ENCODE measurements around the gene ARHGAP6. TPM values are rescaled to one million over a fixed set of nuclear protein-coding genes. Genes with fewer than 3 reads are reported as not detected.
A peak's percentile ranks its signal among the peaks of the same experiment; 100 is the strongest.

ARHGAP6 gene
- total RNA-seq, 4 donors from 2014 or later = 2.1 to 30.5 (median 4.9) TPM

GRCh38 chrX:11347300-11347699, 318.4 kb downstream of the ARHGAP6 start:
- Histone ChIP-seq H3K9me3 (no peaks in the 10 kb centered on the region), H3K27ac (no peak overlapping the region), H3K4me1 (no peaks in the 10 kb centered on the region), H3K4me3 (no peak overlapping the region), H3K36me3 (no peaks in the 10 kb centered on the region), H3K27me3 (no peaks in the 10 kb centered on the region)
- TF ChIP-seq POLR2A (IDR thresholded peaks at IDR 0.05) = no peak
- no peak for TF ChIP-seq CTCF (IDR thresholded peaks at IDR 0.05)
- DNase-seq = no peak

DNA sequence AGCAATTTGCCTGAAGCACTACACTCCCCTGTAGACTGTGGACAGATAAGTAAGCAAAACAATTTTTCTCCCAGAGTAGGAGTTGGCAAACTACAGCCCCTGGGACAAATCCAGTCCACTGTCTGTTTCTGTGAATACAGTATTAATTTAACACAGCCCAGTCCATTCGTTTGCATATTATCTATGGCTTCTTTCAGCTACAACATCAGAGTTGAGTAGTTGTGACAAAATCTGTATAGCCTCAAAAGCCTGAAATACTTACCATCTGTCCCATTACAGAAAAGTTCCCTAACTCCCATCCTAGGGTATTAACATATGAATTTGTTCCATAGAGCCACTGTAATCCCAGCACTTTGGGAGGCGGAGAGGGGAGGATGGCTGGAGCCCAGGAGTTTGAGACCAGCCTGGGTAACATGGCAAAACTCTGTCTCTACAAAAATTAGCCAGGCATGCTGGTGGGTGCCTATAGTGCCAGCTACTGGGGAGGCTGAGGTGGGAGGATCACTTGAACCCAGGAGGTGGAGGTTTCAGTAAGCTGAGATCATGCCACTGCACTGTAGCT, 319.5 kb downstream of the ARHGAP6 start:
- TF ChIP-seq POLR2A (IDR thresholded peaks at IDR 0.05) (no peak), CTCF (IDR thresholded peaks at IDR 0.05) (no peak)
- Histone ChIP-seq H3K4me1 (no peaks in the 10 kb centered on the region), H3K27me3 (no peaks in the 10 kb centered on the region), H3K4me3 (no peak overlapping the region), H3K9me3 (no peaks in the 10 kb centered on the region), H3K27ac (no peak overlapping the region), H3K36me3 (no peaks in the 10 kb centered on the region)
- no peak for DNase-seq

DNA sequence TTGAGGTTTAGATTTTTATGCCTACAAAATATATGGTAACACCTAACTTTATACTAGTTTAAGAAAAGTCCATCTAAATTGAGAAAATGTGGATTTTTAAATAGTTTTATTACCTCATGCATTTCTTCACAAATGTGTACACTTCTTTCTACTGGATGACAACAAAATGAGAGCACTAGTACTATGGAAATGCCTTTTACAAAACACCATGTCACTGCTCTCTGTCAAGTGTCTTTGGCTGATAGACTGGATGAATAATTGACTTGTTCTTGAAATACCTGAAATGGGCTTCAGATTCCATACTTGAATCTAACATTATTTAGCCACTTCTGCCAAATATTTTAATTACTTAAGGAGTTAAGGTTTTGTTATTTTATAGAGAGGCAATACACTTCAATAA, 323.0 kb downstream of the ARHGAP6 start:
- Histone ChIP-seq H3K36me3 (no peaks in the 10 kb centered on the region), H3K4me1 (no peaks in the 10 kb centered on the region), H3K27ac (no peak overlapping the region), H3K4me3 (no peak overlapping the region), H3K9me3 (no peaks in the 10 kb centered on the region), H3K27me3 (no peaks in the 10 kb centered on the region)
- no peak for DNase-seq
- no peak for TF ChIP-seq CTCF (IDR thresholded peaks at IDR 0.05)
- no peak for TF ChIP-seq POLR2A (IDR thresholded peaks at IDR 0.05)

GRCh38 chrX:11341274-11342201, 324.2 kb downstream of the ARHGAP6 start:
- H3K4me3 ChIP-seq = no peak overlapping the region
- no peaks in the 10 kb centered on the region for H3K4me1 ChIP-seq
- no peaks in the 10 kb centered on the region for H3K36me3 ChIP-seq
- peak overlapping the region in 3 of 4 donors; percentile 39 to 66 (median 57) for H3K27ac ChIP-seq
- TF ChIP-seq POLR2A (IDR thresholded peaks at IDR 0.05) (no peak), CTCF (IDR thresholded peaks at IDR 0.05) (no peak)
- DNase-seq = peak in 2 of 3 donors; percentile 54 to 67
- H3K9me3 ChIP-seq = no peaks in the 10 kb centered on the region
- H3K27me3 ChIP-seq = no peaks in the 10 kb centered on the region

DNA sequence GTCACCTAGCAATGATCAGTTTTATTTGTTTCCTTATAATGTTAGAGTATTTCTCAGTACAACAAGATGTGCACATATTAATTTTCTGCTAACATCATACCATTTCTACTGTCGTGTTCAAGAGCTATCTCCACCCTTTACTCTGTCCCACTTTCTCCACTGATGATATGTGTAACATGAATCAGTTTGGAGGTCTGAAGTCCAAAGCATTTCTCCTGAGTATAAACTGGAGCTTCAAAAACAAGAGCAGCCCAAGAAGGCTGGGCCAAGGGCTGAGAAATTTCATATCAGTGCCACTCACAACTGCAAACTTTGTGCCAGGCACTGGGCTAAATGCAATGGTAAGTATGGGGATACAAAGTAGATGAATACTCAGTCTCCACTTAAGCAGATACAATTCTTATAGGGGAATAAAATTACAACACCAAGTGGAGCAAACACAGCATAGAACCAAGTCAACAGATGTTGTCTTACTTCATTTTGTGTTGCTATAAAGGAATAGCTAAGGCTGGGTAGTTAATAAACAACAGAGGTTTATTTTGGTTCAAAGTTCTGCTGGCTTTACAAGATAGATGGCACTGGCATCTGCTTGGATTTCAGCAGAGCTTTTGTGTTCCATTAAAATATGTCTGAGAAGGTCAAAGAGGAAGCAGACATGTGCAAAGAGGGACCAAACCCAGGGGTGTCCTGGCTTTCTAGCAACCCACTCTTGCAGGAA, 328.3 kb downstream of the ARHGAP6 start:
- TF ChIP-seq POLR2A (IDR thresholded peaks at IDR 0.05) (no peak), CTCF (IDR thresholded peaks at IDR 0.05) (no peak)
- DNase-seq = no peak
- no peaks in the 10 kb centered on the region for H3K9me3 ChIP-seq
- H3K36me3 ChIP-seq = no peaks in the 10 kb centered on the region
- no peaks in the 10 kb centered on the region for H3K4me1 ChIP-seq
- no peak overlapping the region for H3K27ac ChIP-seq
- no peak overlapping the region for H3K4me3 ChIP-seq
- H3K27me3 ChIP-seq = no peaks in the 10 kb centered on the region

Data from Peyer's patch (tissue), 4 donors.